HEK293 (cell line): ENCODE measurements around the gene P4HA3.

Experiments
- CTCF ChIA-PET: fragments of 350-600 bp; formaldehyde crosslinking; extraction: SDS; loops from one replicate; lab custom pipeline; 2021; ENCODE audit warnings: antibody characterized with exemption; lab: Yijun Ruan, JAX
- POLR2A ChIA-PET: fragments of 300-600 bp; formaldehyde crosslinking; extraction: SDS; loops from one replicate; lab custom pipeline; 2020; ENCODE audit warnings: antibody characterized with exemption, inconsistent platforms; lab: Yijun Ruan, JAX
- H3K27ac ChIP-seq: fragments of 200-500 bp; sonication (Bioruptor generic); 2 replicates; pipeline ENCODE4 v1.5.1; 2014; ENCODE audit warnings: low read depth, low read length, control low read depth, inconsistent platforms; ENCODE audit errors: extremely low read depth
- H3K36me3 ChIP-seq, 2 experiments: fragments of 200-500 bp in 1 of 2; sonication (Bioruptor generic) in 1 of 2; 1 replicate in 1 of 2; 2 replicates in 1 of 2; pipeline ENCODE4 v1.5.1; 2014 to 2017; ENCODE audit warnings: inconsistent platforms in 2 of 2, low read length in 2 of 2; ENCODE audit not compliant: control insufficient read depth in 2 of 2, insufficient read depth in 1 of 2
- H3K4me1 ChIP-seq: fragments of 200-500 bp; sonication (Bioruptor generic); 2 replicates; pipeline ENCODE4 v1.5.1; 2014; ENCODE audit warnings: mild to moderate bottlenecking, low read length, inconsistent platforms; ENCODE audit not compliant: control insufficient read depth, insufficient read depth
- H3K4me3 ChIP-seq: 2 replicates; pipeline ENCODE4 v1.5.1; 2011; ENCODE audit warnings: low read depth, mild to moderate bottlenecking, control low read depth, low read length, moderate library complexity
- H3K9me3 ChIP-seq: fragments of 200-500 bp; sonication (Bioruptor generic); 2 replicates; pipeline ENCODE4 v1.5.1; 2014; ENCODE audit warnings: low read depth, low read length, inconsistent platforms; ENCODE audit not compliant: control insufficient read depth, insufficient read depth
- GLIS1 ChIP-seq: fragments of 450-650 bp; formaldehyde crosslinking; IDR thresholded peaks from 2 replicates; pipeline ENCODE4 v1.5.1; 2016; ENCODE audit warnings: missing biosample characterization, missing genetic modification characterization
- PRDM2 ChIP-seq: fragments of 450-650 bp; formaldehyde crosslinking; IDR thresholded peaks from 2 replicates; pipeline ENCODE4 v1.5.1; 2016; ENCODE audit warnings: missing biosample characterization, missing genetic modification characterization, borderline replicate concordance
- SCRT1 ChIP-seq: fragments of 450-650 bp; formaldehyde crosslinking; IDR thresholded peaks from 2 replicates; pipeline ENCODE4 v1.5.1; 2016; ENCODE audit warnings: missing biosample characterization, missing genetic modification characterization, borderline replicate concordance
- SETDB1 ChIP-seq: IDR thresholded peaks from one replicate; pipeline ENCODE4 v1.6.1; 2017; ENCODE audit warnings: mild to moderate bottlenecking, low read length, moderate library complexity, mixed read lengths; ENCODE audit not compliant: insufficient read length
- YY2 ChIP-seq: fragments of 450-650 bp; formaldehyde crosslinking; IDR thresholded peaks from 2 replicates; pipeline ENCODE4 v1.5.1; 2016; ENCODE audit warnings: missing biosample characterization, missing genetic modification characterization
- ZBTB49 ChIP-seq: fragments of 450-650 bp; formaldehyde crosslinking; IDR thresholded peaks from 2 replicates; pipeline ENCODE4 v1.5.1; 2016; ENCODE audit warnings: missing biosample characterization, missing genetic modification characterization, low read depth
- ZFP69B ChIP-seq: fragments of 450-650 bp; formaldehyde crosslinking; IDR thresholded peaks from 2 replicates; pipeline ENCODE4 v1.5.1; 2016; ENCODE audit warnings: missing biosample characterization, missing genetic modification characterization
- ZNF138 ChIP-seq: fragments of 450-650 bp; formaldehyde crosslinking; IDR thresholded peaks from 2 replicates; pipeline ENCODE4 v1.5.1; 2016; ENCODE audit warnings: missing biosample characterization, missing genetic modification characterization, borderline replicate concordance
- ZNF354C ChIP-seq: fragments of 450-650 bp; formaldehyde crosslinking; IDR thresholded peaks from 2 replicates; pipeline ENCODE4 v1.5.1; 2016; ENCODE audit warnings: missing biosample characterization, missing genetic modification characterization, low read depth, borderline replicate concordance
- ZNF449 ChIP-seq: fragments of 450-650 bp; formaldehyde crosslinking; IDR thresholded peaks from 2 replicates; pipeline ENCODE4 v1.5.1; 2017; ENCODE audit warnings: missing biosample characterization, mild to moderate bottlenecking, missing genetic modification characterization, moderate library complexity
- ZNF501 ChIP-seq: fragments of 450-650 bp; formaldehyde crosslinking; IDR thresholded peaks from 2 replicates; pipeline ENCODE4 v1.5.1; 2016; ENCODE audit warnings: missing biosample characterization, missing genetic modification characterization
- ZNF629 ChIP-seq: fragments of 450-650 bp; formaldehyde crosslinking; IDR thresholded peaks from 2 replicates; pipeline ENCODE4 v1.5.1; 2017; ENCODE audit warnings: missing biosample characterization, missing genetic modification characterization
- ZNF639 ChIP-seq: fragments of 450-650 bp; formaldehyde crosslinking; IDR thresholded peaks from 2 replicates; pipeline ENCODE4 v1.5.1; 2016; ENCODE audit warnings: missing biosample characterization, missing genetic modification characterization
- ZNF670 ChIP-seq: fragments of 450-650 bp; formaldehyde crosslinking; IDR thresholded peaks from 2 replicates; pipeline ENCODE4 v1.5.1; 2016; ENCODE audit warnings: missing biosample characterization, missing genetic modification characterization, low read depth
- ZSCAN4 ChIP-seq: fragments of 450-650 bp; formaldehyde crosslinking; IDR thresholded peaks from 2 replicates; pipeline ENCODE4 v1.5.1; 2017; ENCODE audit warnings: missing biosample characterization, missing genetic modification characterization
- ZXDB ChIP-seq: fragments of 450-650 bp; formaldehyde crosslinking; IDR thresholded peaks from 2 replicates; pipeline ENCODE4 v1.5.1; 2016; ENCODE audit warnings: missing biosample characterization, missing genetic modification characterization

P4HA3 gene

GRCh38 chr11:74341921-74342320 lies 30.5 kb upstream of the P4HA3 start:
- ChIA-PET POLR2A (no interaction called here), CTCF (interaction anchor here (0.8 kb wide), 1 partner anchor 873 kb away, joined by 3 read pairs; no protein-coding TSS in a partner anchor)

GRCh38 chr11:74339619-74340018 lies 28.2 kb upstream of the P4HA3 start:
- H3K9me3 ChIP-seq: no peaks in the 10 kb centered on the region
- ChIA-PET POLR2A (no interaction called here), CTCF (no interaction called here)
- peaks cover 0 to 3% of the 10 kb centered on the region in 2 experiments; a peak in 1 of 3 replicates for H3K36me3 ChIP-seq
- no peak overlapping the region for H3K27ac ChIP-seq
- no peak overlapping the region for H3K4me3 ChIP-seq
- H3K4me1 ChIP-seq: no peaks in the 10 kb centered on the region
- TF ChIP-seq PRDM2 (tag by site-specific recombination) (no peak), ZNF501 (tag by site-specific recombination) (no peak), SETDB1 (no peak)

More at GRCh38 chr11:74341921-74342320, 30.5 kb upstream of the P4HA3 start:
- no peak overlapping the region for H3K27ac ChIP-seq
- H3K9me3 ChIP-seq: no peaks in the 10 kb centered on the region
- no peaks in the 10 kb centered on the region for H3K4me1 ChIP-seq
- no peak overlapping the region for H3K4me3 ChIP-seq
- peaks cover 0 to 3% of the 10 kb centered on the region in 2 experiments; a peak in 1 of 3 replicates for H3K36me3 ChIP-seq
- TF ChIP-seq ZNF629 (no peak), ZNF639 (tag by site-specific recombination) (no peak), ZXDB (no peak), YY2 (tag by site-specific recombination) (no peak), ZNF354C (tag by site-specific recombination) (no peak), GLIS1 (tag by site-specific recombination) (no peak), ZNF670 (tag by site-specific recombination) (no peak), ZSCAN4 (tag by site-specific recombination) (no peak), ZNF449 (tag by site-specific recombination) (no peak), ZNF501 (tag by site-specific recombination) (no peak), ZBTB49 (no peak), SCRT1 (tag by site-specific recombination) (no peak), ZNF138 (tag by site-specific recombination) (no peak), ZFP69B (no peak)
